ENCODE data around the gene KY.

GRCh38 chr3:134613006-134613520, 37.8 kb downstream of the KY start:
- no peak for TF ChIP-seq CTCF (conservative IDR thresholded peaks at IDR 0.05 in 1 of 2, IDR thresholded peaks at IDR 0.05 in 1 of 2; ENCODE audit: low read depth in 1 of 2, low read length in 2 of 2)
- TF ChIP-seq EZH2 (IDR thresholded peaks at IDR 0.05; ENCODE audit: low read length, missing control alignments), result no peak

Measured in fibroblast of lung (primary cell).